HG03175 (cell line): ENCODE measurements around the gene C13orf46.
"Not testable (repeated sequence)": the region's sequence is repeated elsewhere in the genome, so short reads cannot be mapped to it uniquely, and the experiment has no call there.

ENCODE experiments used
- ATAC-seq: cut with Tn5 transposase; IDR thresholded peaks from one replicate; pipeline ENCODE4 v1.9.1; 2021; ENCODE audit warnings: mild to moderate bottlenecking, moderate library complexity; ENCODE audit not compliant: unreplicated experiment

The C13orf46 gene

GRCh38 chr13:113995051-113995601, 21.2 kb upstream of the C13orf46 start:
- ATAC-seq: no peak

GRCh38 chr13:113992276-113993005, 18.6 kb upstream of the C13orf46 start:
- no peak for ATAC-seq

DNA sequence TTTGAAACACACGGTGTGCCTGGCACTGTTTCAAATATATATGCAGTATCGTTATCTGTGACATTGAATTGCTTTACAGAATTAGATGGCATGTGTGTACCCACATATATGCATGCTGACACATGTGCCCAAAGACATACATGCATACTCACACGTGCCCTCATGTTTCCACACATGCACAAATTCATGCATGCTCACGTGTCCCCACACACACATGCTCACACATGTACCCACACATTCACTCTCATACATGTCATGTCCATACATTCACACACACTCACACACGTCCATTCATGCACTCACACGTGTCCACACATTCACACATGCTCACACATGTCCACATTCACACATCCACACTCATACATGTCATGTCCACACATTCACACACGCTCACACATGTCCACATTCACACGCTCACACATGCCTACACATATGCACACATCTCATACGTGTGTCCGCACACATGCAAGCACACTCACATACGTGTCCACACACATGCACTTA, 17.9 kb upstream of the C13orf46 start:
- no peak for ATAC-seq

DNA sequence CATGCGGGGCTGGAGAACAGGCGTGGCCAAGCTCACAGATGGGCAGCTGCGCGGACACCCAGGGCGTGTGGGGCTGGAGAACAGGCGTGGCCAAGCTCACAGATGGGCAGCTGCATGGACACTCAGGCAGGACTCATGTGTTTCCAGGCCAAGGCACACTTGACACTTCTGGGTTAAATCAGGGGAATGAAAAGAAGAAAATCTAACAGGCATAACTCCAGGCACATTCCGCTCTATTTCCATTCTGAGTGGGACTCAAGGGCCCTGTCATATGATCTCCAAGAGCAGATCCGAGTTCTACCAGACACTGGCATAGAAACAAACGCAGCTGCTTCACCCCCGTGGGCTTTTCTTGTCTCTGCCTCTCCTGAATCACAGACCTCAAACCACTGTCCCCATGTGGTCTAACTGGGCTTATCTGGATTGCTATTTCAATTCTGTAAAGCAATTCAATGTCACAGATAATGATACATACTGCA, 17.4 kb upstream of the C13orf46 start:
- ATAC-seq: no peak

DNA sequence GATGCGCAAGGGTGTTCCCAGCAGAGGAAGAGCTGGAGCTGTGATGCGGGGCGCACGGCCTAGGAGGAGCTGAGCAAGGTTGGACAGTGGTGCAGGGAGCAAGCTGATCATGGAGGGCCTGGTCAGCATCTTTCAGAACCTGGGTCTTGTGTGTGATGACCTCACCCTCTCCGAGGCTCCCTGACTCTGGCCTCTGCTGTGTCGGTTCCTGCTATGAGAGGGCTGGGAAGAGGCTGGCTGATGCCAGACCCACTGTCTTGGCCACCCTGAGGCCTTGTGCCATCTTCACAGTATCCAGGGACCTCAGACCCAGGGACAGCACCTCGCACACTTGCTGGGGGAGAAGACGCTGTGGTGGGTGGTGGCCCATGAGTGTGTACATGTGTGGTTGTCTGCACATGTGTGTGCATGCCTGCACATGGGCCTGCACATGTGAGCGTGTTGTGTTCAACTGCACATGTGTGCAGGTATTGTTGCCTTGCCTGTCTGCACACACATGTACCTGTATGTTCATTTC, 16.5 kb upstream of the C13orf46 start:
- ATAC-seq: no peak

- no peak for ATAC-seq
Observed at GRCh38 chr13:113989585-113990300, 15.9 kb upstream of the C13orf46 start.

DNA sequence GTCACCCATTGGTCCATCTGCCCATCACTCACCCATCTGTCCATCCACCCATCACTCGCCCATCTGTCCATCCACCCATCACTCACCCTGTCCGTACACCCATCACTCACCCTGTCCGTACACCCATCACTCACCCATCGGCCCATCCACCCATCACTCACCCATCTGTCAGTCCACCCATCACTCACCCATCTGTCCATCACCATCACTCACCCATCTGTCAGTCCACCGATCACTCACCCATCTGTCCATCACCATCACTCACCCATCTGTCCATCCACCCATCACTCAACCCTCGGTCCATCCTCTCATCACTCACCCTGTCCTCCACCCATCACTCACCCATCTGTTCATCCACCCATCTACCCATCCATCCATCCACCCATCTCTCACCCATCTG, 15.0 kb upstream of the C13orf46 start:
- ATAC-seq: not testable (repeated sequence)

- ATAC-seq: no peak
Observed at GRCh38 chr13:113982296-113982661, 8.4 kb upstream of the C13orf46 start.

DNA sequence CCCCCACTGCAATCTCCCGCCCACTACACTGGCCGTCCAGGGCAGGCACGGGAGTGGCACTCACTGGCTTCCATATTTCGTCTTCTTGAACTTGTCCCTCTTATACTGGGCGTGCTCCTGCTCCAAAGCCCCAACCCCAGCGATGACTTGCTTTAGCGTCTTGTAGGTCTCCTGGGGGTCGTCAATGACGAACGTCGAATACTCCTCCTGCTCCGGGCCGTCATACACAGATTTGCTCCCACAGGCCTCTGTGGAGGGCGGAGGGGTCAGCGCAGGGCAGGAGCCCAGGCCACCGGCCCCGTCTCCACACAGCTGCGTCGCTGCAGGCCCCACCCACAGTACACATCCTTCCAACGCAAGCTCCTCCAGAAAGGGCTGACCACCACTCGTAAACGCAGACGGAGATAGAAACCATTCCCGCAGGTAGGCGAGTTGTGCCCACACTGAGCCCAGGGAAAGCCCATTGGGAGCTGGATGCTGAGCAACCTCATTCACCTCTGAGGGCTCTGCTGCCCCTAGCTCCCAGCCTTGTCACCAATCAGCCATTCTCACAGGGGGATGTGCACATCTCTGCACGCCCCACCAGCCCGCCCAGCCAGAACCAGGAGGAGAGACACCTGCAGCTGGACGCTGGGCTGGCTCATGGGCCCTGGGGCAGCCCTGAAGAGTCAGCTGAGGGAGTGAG, 7.9 kb upstream of the C13orf46 start:
- no peak for ATAC-seq

DNA sequence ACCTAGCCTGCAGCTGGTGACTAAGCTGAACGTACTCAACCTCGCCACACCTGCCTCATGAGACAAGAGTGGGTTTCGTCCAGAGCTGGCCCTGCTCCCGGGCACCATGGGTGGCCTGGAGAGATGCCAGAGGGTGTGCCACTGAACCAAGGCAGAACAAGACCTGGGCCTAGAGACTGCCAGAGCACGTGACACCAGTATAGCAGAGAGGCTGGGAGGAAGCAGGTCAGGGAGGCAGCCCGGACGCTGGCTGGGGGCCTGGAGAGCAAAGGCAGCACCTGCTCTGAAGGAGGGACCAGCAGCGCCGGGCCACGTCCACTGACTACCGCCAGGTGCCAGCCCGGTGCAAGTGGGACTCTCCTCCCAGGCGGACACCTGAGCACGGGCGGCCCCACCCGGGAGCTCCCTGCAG, 7.3 kb upstream of the C13orf46 start:
- no peak for ATAC-seq

GRCh38 chr13:113980489-113981064, 6.7 kb upstream of the C13orf46 start:
- ATAC-seq: no peak

DNA sequence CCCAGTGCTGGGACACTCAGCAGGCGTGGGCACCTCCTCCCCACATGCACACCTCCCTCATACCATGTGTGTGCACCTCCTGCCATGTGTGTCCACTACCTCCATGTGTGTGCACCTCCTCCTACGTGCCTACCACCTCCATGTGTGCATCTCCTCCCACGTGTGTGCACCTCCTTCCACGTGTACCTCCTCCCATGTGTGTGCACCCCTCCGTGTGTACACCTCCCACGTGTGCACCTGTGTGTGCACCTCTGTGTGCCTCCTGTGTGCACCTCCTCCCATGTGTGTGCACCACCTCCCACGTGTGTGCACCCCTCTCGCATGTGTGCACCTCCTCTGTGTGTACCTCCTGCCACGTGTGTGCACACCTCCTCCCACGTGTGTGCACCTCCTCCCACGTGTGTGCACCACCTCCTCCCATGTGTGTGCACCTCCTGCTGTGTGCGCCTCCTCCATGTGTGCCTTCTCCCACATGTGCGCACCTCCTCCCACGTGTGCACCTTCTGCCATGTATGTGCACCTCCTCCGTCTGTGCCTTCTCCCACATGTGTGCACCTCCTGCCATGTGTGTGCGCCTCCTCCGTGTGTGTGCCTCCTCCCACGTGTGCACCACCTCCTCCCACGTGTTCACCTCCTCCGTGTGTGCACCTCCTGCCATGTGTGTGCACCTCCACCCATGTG, 6.1 kb upstream of the C13orf46 start:
- ATAC-seq: no peak

DNA sequence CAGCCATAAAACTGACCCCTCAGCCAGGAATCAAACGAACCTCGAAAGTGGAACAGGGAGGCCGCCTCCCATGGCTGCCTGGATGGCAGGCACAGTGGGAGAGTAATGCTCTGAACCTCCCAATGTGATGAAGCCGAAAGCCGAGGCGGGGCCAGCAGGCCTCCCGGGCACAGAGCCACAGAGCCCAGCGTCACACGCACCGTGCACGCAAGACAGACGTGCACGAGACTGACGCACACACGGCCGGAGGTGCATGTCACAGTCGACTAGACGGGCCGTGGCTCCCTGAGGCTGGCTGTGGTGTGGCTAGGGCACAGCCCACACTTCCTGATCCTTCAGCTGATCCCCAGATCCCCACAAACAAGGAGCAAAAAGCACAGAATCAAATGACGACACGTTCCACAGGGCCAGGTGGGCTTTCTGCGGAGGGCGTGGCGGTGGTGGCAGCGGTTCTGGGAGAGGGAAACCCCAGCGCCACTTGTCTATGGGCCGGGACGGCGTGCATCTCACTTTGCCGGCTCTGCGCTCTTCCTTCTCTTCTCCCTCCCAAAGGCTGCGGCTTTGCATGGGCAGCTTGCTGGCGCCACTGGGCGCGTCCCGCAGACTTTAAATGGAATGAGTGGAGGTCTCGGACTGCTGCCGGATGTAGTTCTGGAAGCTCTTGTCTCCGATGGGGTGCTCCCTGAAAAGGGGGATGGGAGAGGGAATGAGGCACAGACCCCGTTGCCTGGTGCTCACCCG, 5.0 kb upstream of the C13orf46 start:
- no peak for ATAC-seq

GRCh38 chr13:113977976-113978375, 4.1 kb upstream of the C13orf46 start:
- ATAC-seq: no peak

DNA sequence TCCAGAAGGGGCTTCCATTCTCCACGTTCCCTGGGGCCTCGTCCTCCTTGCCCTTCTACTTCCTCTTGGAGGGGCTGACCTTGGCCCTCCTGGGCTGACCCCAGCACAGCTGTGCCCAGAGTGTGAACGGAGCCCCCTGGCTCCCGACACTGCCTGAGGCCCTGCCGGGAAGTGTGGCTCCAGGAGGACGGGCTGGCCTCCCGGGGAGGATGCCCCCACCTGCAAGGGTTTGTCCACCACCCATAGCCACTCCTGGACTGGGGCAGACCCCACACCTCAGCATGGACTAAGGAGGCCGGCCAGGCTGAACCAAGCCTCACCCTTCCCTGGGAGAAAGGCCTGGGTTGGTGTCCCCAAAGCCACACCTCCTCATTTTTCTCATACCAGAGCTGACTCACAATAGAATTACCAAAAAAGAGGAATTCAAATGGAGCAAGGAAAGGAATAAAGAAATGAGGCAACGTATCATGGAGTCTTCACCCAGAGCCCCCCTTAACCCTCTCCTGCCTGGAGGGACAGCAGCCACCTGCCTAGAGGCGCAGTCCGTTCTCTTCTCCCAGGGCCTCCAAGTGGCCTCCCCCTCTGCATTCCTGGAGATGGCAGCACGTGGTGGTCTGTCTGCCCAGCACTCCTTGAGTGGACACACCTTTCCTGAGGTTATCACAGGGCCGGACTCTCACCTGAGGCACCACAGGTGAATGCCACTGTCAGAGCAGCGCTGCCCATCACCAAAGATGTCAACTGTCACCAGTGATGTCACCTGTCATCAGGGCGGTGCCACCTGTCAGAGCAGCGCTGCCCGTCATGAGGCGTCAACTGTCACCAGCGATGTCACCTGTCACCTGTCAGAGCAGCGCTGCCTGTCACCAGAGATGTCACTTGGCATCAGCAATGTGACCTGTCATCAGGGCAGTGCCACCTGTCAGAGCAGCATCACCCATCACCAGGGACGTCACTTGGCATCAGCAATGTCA, 3.1 kb upstream of the C13orf46 start:
- no peak for ATAC-seq

GRCh38 chr13:113975416-113975815, 1.5 kb upstream of the C13orf46 start:
- ATAC-seq: no peak

DNA sequence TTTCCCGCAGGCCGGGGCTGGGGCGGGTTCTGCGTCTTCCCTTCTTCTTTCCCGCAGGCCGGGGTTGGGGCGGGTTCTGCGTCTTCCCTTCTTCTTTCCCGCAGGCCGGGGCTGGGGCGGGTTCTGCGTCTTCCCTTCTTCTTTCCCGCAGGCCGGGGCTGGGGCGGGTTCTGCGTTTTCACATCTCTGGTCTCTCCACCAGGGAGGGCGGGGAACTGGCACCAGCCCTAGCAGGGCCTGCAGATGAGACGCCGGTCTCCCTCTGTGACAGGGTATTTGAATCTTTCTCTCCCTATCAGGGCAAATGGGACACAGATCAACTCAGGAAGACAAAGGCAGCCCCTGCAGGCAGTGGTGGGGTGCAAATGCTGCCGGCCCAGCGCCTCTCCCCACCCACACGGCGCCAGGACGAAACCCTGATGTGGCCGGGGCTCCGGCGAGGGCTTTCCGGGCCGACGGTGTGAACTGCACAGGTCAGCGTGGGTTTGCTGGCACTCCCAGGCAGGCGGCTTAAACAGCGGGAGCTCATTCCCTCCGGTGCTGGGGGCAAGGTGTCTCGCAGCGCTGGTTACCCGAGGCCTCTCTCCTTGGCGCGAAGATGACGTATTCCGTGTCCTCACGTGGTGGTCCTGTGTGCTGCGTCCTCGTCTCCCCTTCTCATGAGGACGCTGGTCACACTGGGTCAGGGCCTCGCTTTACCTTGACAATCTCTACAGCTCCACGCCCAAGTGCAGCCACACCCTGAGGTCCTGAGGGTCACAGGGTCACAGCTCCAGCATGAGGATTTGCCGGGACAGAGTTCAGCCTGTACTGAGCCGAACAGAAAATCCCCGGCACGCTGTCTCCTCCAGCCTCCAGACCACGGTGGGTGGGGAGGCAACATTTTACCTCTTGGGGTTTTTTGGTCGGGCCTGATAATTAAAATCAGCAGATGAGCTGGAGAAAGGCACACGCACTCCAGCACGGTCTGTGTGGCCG, 717 bp upstream of the C13orf46 start:
- ATAC-seq: no peak
